Measurements from ENCODE around the gene PUS3. TPM values are rescaled to one million over a fixed set of nuclear protein-coding genes. Genes with fewer than 3 reads are reported as not detected.

PUS3 gene
- total RNA-seq, 4 donors from 2014 or later, result 2.5 to 7.9 (median 5.8) TPM

GRCh38 chr11:125945797-125946520, 43.0 kb upstream of the PUS3 start, which contains the start of gene VSIG10L2:
TSS of gene VSIG10L2 (plus strand) at chr11:125946044. CDS start at chr11:125946056, 12 bp downstream.
- TF ChIP-seq, protein P1, sequence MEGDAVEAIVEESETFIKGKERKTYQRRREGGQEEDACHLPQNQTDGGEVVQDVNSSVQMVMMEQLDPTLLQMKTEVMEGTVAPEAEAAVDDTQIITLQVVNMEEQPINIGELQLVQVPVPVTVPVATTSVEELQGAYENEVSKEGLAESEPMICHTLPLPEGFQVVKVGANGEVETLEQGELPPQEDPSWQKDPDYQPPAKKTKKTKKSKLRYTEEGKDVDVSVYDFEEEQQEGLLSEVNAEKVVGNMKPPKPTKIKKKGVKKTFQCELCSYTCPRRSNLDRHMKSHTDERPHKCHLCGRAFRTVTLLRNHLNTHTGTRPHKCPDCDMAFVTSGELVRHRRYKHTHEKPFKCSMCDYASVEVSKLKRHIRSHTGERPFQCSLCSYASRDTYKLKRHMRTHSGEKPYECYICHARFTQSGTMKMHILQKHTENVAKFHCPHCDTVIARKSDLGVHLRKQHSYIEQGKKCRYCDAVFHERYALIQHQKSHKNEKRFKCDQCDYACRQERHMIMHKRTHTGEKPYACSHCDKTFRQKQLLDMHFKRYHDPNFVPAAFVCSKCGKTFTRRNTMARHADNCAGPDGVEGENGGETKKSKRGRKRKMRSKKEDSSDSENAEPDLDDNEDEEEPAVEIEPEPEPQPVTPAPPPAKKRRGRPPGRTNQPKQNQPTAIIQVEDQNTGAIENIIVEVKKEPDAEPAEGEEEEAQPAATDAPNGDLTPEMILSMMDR (IDR thresholded peaks at IDR 0.05), result no peak
- no peak for TF ChIP-seq POLR2A (IDR thresholded peaks at IDR 0.05)
- H3K27me3 ChIP-seq, result no peaks in the 10 kb centered on the region
- H3K4me1 ChIP-seq, result peaks cover 0 to 3% (median 0%) of the 10 kb centered on the region in 4 donors
- H3K4me3 ChIP-seq, result no peak within 1 kb of the TSS
- H3K36me3 ChIP-seq, result no peaks in the 10 kb centered on the region
- H3K27ac ChIP-seq, result no peak within 1 kb of the TSS
- no peak for DNase-seq
- no peaks in the 10 kb centered on the region for H3K9me3 ChIP-seq

DNA sequence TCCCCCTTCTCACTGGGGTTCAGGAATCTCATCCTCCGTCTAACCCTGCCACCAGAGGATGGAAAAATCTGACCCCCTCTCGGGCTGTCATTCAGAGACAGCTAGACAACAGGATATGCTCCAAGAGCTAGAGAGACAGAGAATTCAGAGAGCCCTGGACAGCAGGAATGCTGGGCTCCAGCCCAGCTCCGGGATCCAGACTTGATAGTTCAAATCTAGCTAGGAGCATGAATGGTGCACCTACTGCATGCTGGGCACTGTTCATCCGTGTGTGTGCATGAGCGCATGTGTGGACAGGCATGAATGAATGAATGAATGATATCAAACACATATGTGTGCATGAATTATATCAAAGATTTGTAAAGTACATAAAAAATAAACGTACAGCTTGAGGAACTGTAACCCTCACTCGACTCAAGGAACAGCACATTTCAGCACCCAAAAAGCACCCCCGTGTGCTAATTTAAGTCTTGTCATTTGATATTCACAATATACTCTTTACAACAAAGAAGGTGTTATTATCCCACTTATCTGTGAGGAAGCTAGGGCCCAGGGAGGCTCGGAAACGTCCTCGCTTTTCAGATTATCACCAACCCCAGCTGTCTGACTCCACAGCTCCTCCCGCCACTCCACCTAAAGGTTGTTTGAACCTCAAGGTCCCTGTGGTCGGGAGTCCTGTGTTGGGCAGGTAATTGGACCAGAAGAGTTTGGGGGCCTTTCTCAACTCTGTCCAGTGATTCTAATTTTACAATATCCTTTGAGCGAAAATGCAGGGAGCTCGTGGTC, 42.2 kb upstream of the PUS3 start:
- no peak for DNase-seq

DNA sequence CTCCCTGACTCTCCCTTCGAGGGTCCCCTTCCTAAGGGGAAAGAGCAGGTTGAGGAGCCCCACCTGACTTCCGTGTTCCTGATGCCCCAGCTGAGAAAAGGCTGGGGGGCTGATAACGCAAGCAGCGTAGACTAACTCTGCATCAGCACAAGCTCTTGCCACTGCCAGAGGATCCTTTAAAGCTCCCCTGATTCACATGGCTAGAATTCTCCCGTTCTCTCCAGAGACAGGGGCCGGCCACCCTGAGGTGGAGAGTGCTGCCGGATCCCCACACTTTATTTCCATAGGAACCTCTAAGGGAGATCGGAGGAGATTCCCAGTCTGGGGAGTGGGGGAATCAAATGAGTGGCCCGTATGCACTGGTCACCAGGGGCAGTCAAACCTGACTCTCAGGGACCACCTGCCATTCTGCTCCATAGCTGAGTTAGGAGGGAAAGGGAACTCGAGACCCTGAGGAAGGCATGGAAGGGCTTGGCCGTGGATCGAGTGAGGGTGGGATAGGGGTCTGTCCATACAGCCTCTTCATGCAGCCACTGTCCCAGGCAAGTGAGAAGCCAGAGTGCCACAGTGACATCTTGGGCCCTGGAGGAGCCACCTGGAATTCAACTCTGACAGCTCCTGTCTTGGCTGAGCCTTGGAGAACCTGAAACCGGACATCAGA, 41.5 kb upstream of the PUS3 start:
- H3K27me3 ChIP-seq, result no peaks in the 10 kb centered on the region
- no peaks in the 10 kb centered on the region for H3K4me1 ChIP-seq
- DNase-seq, result no peak
- no peaks in the 10 kb centered on the region for H3K36me3 ChIP-seq
- H3K9me3 ChIP-seq, result no peaks in the 10 kb centered on the region
- H3K4me3 ChIP-seq, result no peak overlapping the region
- TF ChIP-seq POLR2A (IDR thresholded peaks at IDR 0.05), result no peak
- TF ChIP-seq, protein P1 (IDR thresholded peaks at IDR 0.05), result no peak
- no peak overlapping the region for H3K27ac ChIP-seq

More for the DNA sequence above, 42.2 kb upstream of the PUS3 start:
- no peaks in the 10 kb centered on the region for H3K4me1 ChIP-seq
- H3K36me3 ChIP-seq, result no peaks in the 10 kb centered on the region
- no peaks in the 10 kb centered on the region for H3K9me3 ChIP-seq
- TF ChIP-seq, protein P1 (IDR thresholded peaks at IDR 0.05), result no peak
- no peak for TF ChIP-seq POLR2A (IDR thresholded peaks at IDR 0.05)
- H3K4me3 ChIP-seq, result no peak overlapping the region
- H3K27me3 ChIP-seq, result no peaks in the 10 kb centered on the region
- H3K27ac ChIP-seq, result no peak overlapping the region

DNA sequence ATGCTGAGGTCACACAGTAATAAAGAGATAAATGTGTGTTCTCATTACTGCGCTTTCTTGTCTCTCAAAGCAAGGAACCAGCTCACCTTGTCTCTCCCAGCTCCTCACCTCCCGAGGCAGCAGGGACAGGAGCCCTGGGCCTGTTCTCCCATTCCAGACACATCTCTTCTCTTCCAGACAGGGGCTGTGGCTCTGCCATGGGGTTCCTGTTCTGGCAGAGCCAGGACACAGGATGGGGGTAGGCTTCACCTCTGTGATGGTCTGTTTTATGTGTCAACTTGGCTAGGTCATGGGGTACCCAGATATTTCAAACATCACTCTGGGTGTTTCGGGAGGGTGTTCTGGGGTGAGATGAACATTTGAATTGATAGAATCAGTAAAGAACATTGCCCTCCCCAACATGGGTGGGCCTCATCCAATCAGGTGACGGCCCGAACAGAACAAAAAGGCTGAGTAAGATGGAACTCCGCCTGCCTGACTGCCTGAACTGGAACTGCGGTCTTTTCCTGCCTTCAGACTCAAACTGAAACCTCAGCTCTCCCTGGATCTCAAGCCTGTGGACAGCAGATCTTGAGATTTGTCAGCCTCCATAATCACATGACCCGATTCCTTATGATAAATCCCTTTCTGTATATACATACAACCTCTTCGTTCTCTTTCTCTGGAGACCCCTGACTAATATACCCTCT, 40.8 kb upstream of the PUS3 start:
- Histone ChIP-seq H3K27ac (no peak overlapping the region), H3K27me3 (no peaks in the 10 kb centered on the region), H3K9me3 (no peaks in the 10 kb centered on the region), H3K4me3 (no peak overlapping the region), H3K4me1 (no peaks in the 10 kb centered on the region), H3K36me3 (no peaks in the 10 kb centered on the region)
- TF ChIP-seq, protein P1 (IDR thresholded peaks at IDR 0.05), result no peak
- TF ChIP-seq POLR2A (IDR thresholded peaks at IDR 0.05), result no peak
- DNase-seq, result no peak

DNA sequence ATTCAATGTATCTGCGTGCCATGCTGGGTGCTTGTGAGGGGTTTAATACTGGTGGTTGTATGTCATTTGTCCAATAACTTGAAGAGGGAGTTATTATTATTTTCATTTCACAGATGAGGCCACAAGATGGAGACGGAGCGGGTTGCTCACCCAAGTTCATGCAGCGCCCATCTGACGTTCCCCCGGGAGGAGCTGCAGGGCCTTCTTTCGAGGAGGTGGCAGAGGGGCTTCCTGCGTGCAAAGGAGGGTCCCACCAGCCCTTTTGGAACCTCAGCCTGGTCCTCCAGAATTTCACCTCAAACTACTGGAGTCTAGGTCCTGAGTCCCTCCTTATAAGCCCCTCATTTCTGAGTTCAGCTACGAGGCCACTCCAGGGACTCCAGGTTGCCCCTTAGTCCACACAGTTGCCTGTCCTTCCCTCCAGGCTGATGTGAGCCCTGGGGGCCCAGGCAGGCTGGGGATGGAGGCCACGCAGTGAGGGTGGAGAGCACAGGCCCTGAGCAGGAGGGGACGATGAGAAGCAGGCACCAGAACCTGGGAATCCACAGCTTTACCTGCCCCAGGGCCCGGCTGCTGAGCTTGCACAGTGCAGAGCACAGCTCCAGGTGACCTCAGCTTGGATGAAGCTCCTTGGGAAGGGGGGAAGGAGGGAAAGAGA, 39.9 kb upstream of the PUS3 start:
- Histone ChIP-seq H3K9me3 (no peaks in the 10 kb centered on the region), H3K36me3 (no peaks in the 10 kb centered on the region), H3K27ac (no peak overlapping the region), H3K4me3 (no peak overlapping the region), H3K27me3 (no peaks in the 10 kb centered on the region), H3K4me1 (no peaks in the 10 kb centered on the region)
- no peak for DNase-seq
- no peak for TF ChIP-seq POLR2A (IDR thresholded peaks at IDR 0.05)
- TF ChIP-seq, protein P1 (IDR thresholded peaks at IDR 0.05), result no peak

Data from Peyer's patch (tissue), 4 donors.